GM19463 (cell line): ENCODE data around the gene STMND1.

Source experiments
- ATAC-seq: cut with Tn5 transposase; IDR thresholded peaks from one replicate; pipeline ENCODE4 v1.9.1; 2021; ENCODE audit warnings: mild to moderate bottlenecking, moderate library complexity; ENCODE audit not compliant: unreplicated experiment

Gene STMND1

DNA sequence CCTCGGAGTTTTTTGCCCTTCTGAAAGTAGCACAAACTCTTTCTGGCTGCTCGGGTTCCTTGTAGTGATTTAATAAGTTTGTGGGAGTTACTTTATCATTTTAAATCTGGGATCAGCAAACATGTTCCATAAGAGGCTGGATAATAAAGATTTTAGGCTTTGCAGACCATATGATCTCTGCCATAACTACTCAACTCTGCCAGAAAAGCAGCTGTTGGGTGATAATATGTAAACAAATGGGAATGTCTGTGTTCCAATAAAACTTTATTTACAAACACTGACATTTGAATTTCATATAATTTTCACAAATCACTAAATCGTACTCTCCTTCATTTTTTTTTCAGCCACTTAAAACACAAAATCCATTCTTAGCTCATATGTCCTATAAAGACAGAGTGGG is 3.9 kb upstream of the STMND1 start:
- no peak for ATAC-seq

DNA sequence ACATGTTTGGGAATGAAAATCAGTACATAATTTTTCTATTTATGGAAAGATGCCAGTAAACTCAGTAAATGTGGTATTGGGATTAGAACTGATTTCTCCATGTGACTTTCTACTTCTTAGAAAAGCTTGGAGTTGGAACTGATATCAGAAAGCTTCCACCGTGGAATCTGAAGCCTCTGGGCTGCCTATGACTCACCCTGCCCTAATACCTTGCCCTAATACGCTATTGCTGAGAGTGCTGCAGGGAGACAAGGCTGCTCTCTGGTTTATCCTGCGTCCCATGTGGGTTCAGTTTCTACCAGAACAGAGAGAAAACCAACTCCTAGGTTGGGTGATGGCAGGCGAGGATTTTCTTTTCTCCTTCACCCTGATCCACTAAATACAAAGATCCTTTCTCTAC is 3.3 kb upstream of the STMND1 start:
- no peak for ATAC-seq

DNA sequence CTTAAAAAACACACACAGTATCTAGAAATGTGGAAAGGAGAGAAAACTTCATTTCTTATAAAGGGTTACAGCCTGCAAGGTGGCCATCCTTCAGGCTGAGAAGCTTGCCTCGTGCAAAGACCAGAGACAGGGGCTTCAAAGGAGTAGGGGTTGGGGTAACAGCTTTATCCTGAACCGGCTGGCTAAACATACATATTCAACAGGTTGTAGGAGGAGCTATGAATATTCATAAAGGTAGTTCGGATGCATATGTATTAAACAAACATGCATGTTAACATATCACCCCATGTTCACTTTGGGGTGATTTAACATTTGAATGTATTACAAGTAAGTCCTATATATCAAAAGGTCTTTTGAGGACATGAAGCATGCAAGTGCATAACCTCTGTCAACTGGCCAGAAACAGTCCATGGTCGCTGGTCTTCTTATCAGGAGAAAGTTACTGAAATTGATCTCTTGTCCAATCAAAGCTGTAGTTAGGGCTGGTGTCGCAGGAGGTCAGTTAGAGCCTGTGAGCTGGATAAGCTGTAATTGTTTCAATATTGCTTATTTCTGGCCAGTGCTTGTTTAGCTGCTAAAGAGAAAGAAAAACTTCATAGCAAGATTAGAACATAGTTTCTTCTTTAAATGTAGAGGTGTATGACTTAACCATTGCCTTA is 2.3 kb upstream of the STMND1 start:
- ATAC-seq, result no peak

DNA sequence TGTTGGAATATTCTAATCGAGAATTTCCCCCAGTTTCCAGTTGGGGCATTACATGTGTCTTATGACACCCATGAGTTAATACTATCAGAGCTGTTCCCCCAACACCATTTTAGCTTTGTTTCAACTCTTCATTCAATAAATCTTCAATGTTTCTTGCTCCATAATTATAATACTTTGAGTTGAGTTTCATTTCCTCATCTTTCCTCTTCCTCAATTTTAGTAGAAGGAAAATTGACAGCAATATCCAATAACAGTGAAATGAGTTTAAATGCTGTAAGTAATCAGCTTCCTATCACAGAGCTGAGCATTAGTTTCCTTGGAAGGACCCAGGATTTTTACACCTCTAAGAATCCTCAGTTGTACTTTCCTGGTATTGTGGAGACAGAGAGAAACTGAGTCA is 1.0 kb upstream of the STMND1 start:
- ATAC-seq, result no peak

DNA sequence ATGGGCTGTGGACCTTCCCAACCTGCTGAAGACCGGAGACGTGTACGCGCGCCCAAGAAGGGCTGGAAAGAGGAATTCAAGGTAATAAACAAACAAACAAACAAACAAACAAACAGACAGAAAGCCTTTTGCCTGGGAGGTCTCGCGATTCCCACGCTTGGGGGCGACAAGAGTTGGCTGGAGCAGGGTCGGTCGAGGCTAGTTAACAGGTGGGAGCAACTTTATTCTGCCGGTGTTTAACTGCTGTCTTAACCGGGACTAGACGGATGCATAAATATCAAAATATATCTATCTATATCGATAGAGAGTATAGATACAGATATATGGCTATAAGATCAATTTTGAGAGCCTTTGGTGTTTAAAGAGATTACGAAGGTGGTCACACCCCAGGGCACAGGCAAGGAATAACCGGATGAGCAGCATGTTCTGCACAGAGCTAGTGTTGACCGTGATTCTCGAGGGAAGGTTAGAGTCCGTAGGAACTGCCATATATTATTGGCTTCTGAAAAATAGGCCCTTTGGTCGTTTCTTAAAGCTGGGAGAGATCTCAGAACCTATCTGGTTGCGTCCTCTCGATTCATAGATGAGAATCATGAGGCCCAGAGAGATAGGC is 514 bp downstream of the STMND1 start:
- no peak for ATAC-seq

DNA sequence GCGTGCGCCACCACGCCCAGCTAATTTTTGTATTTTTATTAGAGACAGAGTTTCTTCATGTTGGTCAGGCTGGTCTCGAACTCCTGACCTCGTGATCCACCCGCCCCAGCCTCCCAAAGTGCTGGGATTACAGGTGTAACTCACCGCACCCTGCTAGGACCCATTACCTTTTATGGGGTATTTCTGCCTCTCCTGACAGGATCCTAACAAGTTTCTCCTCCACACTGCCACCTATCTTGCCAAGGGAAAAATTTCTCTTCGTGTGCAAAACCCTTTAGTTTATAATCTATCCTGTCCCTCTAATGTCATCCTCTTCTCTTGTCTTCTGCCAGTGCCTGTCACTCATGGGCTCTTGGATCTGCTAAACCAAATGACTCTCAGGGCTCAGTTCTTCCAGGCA is 1.9 kb downstream of the STMND1 start:
- no peak for ATAC-seq

DNA sequence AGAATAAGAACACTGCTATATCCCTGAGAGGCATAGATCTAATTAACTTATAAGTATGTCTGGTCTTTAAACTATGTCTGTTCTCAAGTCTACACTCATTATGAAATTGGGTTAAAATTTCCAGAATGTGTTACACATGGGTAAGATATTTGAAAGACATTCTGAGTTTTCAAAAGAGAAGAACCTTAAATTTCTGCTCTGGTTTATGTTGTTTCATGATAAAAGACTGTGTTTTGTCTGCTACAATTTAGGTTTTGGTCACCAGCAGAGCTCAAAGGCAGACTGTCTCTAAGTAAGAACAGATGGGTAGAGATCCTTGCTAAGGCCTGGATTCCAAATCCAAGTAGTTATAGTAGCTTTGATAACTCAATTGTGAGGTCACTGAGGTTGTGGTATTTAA is 6.0 kb downstream of the STMND1 start:
- no peak for ATAC-seq

DNA sequence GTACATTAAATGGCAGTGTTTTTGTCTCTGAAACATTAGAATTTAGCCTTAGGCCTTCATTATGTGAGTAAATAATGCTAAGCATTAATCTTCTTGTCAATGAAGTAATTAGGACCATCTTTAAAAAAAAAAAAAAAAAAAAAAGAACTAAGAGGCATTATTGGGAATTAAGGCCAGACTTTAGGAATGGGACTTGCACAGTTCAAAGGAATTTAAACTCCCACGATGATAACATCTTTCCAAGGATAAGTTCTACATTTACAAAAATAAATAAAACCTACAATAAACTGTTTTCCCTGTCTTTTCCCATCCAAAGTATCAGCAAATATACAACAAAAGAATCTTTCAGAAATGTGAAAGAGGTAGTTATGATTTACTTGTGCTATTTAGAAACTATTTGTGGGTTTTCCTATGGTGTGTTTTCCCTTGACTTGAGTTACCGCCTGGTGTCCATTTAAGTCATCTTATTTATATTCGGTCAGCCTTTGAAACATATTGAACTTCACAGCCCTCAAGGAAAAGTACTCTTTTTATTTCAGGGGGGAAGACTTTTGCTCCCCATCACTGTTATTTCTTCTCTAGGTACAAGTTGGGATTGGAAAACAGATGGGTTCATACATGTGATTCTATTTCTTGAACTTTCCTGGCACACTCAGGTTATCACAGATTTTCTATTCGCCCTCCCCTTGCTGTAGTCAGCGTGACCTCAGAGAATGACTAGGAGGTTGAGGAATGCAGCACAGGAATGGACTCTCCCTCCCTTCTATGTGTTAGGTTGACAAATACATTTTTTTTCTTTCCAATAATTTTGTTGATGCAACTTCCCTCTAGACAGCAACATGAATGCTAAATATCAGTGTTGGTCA is 13.6 kb downstream of the STMND1 start:
- ATAC-seq, result no peak

DNA sequence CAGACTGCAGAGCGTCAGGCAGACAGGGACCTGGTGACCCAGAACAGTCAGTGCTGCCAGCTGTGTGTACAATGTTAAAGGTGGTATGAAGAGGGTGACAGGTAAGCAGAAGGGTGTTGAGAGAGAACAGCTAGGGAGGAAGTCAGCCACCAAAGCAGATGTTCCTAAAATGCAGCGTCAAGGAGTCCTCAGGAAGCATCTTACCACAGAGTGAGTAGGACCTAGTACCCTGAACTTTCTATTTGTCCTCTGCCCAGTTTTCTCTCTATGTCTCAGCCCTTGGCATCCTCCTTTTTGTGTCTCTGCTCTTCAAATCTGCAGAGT is 14.2 kb downstream of the STMND1 start:
- no peak for ATAC-seq

DNA sequence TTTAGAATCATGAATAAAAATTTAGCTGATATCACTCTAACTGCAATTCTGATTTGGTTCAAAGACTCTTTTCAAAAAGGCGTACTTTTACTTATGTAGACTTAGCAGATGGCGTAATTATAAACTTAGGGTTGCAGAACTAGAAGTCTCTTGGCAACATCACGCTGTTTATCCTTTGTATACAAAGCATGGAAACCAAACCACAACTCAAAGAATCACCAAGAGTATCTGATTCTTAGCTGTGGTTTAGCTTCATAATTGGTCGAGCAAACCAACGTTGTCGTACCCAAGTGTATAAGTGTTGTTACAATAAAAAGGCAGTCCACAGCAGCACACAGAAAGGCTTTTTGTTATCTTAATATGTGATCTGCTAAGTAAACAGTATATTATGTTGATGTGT is 18.2 kb downstream of the STMND1 start:
- ATAC-seq, result no peak

DNA sequence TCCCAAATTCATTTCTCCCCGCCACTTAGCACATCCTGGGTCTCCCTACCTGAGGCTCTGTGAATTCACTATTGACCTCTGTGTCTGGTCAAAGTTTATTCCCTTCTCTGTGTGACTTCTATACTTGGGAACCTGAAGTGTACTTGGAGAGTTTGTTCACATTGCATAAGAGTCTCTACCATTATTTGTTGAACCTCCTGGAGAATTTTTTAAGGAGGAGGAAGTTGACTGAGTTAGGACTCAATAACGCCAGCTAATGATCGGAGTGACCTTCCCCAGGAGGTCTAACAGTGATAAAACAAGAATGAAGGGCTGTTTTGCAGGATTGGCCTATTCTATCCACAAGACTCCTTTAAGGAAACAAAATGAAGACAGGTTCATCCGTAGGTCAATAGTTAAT is 23.6 kb downstream of the STMND1 start:
- no peak for ATAC-seq

DNA sequence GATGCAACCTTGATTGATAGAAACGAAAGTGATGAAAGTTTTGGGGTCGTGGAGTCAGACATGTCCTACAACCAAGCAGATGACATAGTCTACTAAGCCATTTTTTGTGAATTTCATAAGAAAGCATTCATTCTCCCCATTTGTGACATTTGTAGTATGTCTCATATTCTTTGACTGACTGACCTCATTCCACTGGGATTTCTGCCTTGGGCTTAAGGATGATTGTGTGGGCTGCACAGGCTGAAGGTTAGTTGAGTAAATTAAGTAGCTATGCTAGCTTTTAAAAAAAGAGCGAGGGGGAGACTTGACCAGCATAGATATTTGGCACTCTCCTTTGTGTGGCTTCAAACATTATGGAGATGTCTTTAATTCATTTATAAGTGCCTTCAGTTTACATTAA is 28.9 kb downstream of the STMND1 start:
- no peak for ATAC-seq

DNA sequence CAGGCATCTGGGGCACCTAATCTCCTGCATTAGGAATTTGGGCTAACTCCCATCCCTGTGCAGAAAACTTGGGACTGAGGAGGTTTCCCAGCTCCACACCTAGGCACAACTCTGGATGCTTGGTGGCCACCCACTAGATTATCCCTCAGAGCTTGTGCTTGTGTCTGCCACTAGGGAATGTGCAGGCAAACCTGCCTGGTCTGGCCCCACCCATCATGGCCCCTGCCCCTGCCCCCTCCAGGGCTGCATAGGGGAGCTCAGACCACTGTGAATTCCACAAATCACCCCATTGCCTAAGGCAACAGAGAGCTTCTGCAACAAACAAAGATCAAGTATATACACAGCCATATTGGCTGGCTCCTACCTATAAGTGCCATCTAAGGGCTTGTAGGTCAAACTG is 31.1 kb downstream of the STMND1 start:
- ATAC-seq, result no peak

DNA sequence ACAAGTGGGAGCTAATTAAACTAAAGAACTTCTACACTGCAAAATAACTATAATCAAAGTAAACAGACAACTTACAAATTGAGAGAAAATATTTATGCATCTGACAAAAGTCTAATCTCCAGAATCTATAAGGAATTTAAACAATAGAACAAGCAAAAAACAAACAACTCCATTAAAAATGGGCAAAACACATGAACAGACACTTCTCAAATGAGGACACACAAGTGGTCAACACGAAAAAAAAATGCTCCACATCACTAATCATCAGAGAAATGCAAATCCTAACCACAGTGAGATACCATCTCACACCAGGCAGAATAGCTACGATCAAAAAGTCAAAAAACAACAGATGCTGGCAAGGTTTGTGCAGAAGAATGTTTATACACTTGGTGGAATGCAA is 36.2 kb downstream of the STMND1 start:
- no peak for ATAC-seq

DNA sequence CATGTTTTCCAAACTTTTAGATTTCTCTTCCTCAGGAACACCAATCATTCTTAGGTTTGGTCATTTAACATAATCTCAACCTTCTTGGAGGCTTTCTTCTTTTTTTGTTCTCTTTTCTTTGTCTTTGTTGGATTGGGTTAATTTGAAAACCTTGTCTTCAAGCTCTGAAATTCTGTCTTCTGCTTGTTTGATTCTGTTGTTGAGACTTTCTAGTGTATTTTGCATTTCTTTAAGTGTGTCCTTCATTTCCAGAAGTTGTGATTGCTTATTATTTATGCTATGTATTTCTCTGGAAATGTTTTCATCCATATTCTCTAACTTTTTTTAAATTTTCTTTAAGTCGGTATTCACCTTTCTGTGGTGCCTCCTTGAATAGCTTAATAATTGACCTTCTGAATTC is 42.2 kb downstream of the STMND1 start:
- no peak for ATAC-seq

DNA sequence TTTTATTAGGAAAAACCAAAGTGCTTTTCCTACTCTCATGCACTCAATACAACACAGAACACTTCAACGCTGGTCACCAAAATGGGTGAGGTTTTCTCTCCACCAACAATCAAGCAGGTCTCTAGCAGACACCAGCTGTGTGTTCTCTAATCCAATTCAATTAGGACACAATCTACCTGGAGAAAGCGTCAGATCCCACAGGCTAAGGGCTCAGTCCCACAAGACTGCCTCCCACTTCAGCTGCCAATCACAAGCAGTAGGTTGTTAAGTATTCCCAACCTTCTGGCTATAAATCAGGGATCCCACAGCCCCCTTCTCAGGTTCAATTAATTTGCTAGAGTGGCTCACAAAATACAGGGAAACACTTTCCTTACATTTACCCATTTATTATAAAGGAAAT is 47.7 kb downstream of the STMND1 start:
- no peak for ATAC-seq

DNA sequence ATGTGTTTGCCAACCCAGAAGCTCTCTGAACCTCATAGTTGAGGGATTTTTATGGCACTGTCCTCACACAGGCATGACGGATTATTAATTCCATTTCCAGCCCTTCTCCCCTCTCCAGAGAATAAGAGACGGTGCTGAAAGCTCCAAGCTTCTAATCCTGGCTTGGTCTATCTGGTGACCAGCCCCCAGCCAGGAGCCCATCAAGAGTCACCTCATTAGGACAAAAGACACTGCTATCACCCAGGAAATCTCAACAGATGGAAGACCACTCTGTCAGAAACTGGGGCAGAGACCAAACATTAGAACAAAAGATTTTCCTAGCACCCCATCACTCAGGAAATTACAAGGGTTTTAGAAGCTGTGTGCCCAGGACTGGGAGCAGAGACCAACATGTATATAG is 48.2 kb downstream of the STMND1 start:
- no peak for ATAC-seq

DNA sequence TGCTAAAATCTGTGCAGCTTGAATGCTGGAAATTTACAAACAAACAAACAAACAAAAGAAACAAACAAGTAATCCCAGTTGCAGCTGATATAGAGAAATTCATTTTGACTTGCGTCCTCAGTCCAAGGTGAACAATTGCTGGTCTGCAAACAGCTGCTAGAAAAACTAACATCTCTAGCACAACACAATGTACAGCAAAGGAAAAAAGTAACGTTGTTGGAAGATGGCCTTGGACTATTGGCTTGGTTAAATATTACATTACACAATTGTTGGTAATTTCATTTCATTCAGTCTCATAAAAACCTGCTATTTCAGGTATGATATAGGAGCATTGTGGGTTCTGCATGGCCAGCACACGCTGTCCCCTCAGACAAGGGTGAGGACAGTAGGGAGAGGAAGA is 50.0 kb downstream of the STMND1 start:
- ATAC-seq, result no peak

DNA sequence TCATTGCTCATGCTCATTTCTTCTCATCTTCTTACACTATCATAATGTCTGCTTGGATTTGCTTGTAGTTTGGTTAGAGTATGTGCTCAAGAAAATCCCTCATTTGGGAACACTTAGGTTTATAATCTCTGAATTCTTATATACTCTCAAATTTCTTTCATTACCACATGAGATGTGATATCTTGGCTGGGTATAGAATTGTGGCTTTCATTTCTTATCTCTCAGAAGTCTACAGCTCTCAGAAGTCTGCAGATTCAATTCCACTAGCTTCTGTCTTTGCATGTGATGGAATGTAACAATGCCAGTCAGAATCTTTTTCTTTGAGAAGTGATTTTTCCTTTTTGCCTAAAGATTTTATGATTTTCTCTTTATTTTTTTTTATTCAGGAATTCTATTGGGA is 50.9 kb downstream of the STMND1 start:
- ATAC-seq, result no peak

DNA sequence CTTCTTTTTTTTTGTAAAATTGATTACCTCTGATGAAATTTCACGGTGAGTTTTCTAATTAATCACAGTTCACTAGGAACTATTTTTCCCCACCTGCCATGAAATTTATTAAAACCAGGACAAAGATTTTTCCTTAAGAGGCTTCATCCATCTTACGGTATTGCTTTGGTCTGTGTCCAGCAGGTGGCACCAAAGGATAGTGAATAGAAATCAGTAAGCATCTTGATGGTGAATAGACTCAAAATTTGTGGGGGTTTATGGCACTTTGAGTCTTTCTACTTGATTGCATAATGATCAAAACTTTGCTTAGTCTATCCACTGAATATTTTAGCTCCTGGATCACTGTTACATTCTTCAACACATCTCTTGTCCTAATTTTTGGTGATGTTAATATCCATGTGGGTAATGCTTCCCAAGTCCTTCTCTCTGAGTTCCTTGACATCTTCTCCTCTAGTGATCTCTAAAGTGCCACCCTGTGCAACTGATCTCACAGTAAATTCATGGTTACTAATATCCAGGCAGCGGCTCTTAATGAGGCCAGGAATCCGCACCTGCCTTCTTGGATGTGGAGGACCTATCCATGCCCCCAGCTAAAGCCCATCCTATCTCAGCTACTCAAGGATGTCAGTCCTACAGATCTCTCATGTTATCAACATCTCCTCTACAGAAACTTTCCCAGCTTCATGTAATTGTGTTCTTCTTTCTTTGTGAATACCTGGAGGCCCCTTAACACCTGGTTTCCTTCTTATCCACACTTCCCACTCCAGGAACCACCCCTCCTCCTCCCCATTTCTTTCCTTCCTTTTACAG is 54.5 kb downstream of the STMND1 start:
- no peak for ATAC-seq

DNA sequence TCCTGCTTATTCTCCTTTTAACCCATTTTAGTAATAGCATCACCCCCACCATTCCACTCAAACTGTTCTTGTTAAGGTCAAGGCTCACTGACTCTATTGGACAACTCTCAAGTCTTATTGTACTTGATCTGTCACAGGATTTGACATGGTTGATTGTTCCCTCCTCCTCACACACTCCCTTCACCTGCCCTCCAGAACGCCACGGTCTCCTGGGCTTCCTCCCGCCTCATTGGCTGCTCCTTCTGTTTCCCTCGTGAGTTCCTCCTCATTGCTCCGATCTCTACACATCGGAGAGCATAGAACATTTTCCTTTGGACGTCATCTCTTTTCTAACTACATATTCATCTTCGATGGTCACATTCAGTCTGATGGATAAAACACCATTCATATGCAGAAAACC is 55.1 kb downstream of the STMND1 start:
- no peak for ATAC-seq

DNA sequence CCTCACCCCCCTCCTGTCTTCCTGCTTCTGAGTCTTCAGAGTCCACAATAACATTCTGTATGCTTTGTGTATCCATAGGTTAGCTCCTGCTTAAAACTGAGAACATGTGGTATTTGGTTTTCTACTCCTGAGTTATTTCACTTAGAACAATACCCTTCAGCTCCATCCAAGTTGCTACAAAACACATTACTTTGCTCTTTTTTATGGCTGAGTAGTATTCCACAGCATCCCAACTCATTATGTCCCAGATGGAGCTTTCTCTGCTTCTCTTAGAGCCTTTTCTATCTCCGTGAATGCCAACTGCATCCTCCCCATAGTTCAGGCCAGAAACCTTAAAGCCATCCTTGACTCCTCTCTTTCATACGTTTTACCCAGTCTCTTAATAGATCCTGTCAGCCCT is 55.8 kb downstream of the STMND1 start:
- ATAC-seq, result no peak
